ENCODE measurements around the gene BICD1.
"Not testable (repeated sequence)": the region's sequence is repeated elsewhere in the genome, so short reads cannot be mapped to it uniquely, and the experiment has no call there.

BICD1 gene

DNA sequence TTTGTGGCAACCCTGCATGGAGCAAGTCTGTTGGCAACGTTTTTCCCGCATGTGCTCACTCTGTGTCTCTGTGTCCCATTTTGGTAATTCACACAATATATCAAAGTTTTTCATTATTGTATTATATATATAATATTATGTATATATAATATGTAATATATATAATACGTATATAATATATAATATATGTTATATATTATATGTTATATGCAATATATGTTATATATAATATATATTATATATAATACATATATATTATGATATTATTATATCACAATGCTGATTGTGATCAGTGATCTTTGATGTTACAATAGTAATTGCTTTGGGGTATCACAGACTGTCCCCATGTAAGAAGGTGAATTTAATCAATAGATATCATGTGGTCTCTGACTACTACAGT is 84.8 kb downstream of the BICD1 start:
- DNase-seq (ENCODE audit: low read depth, low spot score) = no peak

DNA sequence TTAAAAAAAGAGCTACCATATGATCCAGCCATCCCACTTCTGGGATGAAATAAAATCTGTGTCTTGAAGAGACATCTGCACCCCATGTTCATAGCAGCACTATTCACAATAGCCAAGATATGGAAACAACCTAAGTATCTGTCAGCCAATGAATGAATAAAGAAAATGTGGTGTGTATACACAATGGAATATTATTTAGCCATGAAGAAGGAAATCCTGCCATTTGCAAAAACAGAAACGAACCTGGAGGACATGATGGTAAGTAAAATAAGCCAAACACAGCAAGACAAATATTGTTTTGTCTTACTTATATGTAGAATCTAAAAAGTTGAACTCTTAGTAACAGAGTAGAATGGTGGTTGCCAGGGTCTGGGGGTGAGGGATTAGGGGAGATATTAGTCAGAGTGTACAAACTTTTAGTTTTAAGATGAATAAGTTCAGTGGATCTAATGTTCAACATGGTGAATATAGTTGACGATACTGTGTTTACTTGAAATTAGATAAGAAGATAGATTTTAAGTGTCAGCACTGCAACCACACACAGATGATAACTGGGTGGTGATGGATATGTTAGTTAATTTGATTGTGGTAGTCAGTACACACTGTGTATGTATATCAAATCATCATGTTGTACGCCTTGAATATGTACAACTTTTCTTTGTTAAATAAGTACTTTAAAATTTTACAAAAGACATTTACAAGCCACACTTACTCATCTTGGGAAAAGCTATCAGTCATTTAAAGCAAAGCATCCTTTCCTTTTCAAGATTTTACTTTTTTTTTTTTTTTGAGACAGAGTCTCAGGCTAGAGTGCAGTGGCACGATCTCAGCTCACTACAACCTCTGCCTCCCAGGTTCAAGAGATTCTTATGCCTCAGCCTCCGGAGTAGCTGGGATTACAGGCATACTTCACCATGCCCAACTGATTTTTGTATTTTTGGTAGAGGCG is 89.9 kb downstream of the BICD1 start:
- DNase-seq (ENCODE audit: low read depth, low spot score) = no peak

DNA sequence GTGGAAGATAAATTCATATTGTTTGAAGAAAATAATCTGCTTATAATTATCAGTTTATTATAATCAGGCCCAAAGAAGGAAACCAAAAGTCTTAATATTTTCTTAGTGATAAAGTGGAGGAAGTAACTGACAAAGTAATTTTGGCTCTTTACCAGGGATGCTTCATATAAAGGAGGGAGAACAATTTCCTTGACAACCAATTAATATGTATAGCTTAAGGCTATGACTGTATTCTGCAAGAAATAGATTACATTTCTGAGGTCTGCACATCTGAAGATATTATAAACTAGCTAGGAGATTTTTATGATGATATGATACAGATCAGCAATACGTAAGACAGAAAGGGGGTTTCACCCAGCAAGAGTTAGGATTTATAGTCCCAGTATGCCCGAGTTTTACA is 90.8 kb downstream of the BICD1 start:
- no peak for DNase-seq (ENCODE audit: low read depth, low spot score)

DNA sequence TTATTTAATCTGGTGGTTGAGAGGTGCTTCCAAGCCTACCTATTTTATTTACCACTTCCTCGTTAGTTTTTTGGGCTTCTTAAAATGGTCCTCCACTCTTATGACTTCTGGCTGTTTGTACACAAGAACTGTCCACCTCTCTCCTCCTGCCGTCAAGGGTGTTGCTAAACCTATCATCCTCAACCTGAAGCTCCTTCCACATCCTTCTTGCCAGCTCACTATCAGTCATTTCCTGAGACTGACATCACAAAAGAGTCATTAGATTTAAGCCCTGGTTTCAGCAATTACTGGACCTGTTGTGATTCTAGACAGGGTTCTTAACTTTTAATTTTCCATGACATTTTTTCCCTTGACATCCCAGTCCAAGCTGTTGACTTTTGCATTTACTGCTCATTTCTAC is 91.9 kb downstream of the BICD1 start:
- no peak for DNase-seq (ENCODE audit: low read depth, low spot score)

DNA sequence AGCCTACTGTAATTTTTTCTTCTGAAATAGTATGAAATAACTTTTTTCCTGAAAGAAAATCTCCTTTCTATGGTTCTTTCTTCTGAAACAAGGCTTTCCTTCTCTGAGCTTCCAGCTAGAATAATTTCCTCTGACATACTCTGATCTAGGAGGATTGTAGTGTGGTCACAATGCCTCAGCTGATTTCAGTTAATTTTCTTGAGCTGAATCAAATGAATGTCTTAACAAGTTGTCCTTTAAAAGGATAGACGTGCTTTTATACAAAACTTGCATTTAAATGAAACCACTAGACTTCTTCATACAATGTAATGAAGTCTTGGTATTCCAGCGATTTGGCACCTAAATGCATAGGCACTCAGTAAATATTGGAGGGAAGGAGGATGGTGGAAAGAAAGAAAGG is 94.4 kb downstream of the BICD1 start:
- no peak for DNase-seq (ENCODE audit: low read depth, low spot score)

DNA sequence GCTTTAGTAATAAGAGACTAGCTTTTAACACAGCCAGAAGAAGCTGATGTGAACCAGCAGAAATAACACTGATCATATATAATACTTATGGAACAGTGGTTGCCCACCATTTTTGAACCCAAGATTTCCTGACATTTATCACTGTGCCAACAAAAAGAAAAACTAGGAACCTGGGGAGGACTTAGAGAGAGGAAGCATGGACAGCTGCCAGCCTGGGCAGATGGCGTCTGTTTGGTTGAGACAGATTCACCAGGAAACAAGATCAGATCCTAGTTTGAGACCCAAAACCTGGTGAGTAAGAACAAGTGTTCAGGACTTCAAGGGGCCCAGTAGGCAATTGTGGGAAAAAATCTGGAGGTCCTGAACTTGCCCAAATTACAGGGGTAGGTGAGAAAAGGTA is 95.3 kb downstream of the BICD1 start:
- no peak for DNase-seq (ENCODE audit: low read depth, low spot score)

DNA sequence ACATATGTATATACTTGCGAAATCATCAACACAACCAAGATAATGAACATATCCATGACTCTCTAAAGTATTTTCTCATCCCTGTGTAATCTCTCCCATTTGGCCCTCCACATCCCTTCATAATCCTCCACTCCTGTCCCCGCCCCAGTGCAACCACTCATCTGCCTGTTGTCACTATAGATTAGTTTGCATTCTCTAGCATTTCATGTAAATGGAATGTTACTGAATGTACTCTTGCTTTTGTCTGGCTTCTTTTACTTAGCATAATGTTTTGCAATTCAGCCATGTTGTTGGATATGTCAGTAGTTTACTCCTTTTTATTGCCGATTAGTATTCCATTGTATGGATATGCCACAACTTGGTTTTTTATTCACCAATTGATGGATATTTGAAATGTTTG is 99.1 kb downstream of the BICD1 start:
- DNase-seq (ENCODE audit: low read depth, low spot score) = no peak

DNA sequence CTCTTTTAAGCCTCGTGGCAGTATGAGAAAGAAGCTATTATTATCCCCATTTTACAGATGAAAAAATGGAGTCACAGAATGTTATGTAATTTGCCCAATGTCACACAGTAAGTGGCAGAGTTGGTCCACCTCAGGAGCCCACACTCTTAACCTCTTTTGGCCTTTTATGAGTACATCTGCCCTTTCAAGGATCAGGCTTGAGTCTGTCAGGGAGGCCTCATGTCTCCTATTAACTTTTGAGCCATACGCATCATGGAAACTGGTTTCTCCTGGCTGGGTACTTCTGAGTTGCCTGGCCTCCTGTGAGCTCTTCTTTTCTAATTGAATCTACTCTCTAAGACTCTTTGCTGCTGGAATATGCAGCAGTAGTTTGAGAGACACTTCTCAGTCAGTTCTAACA is 101.7 kb downstream of the BICD1 start:
- DNase-seq (ENCODE audit: low read depth, low spot score) = no peak

DNA sequence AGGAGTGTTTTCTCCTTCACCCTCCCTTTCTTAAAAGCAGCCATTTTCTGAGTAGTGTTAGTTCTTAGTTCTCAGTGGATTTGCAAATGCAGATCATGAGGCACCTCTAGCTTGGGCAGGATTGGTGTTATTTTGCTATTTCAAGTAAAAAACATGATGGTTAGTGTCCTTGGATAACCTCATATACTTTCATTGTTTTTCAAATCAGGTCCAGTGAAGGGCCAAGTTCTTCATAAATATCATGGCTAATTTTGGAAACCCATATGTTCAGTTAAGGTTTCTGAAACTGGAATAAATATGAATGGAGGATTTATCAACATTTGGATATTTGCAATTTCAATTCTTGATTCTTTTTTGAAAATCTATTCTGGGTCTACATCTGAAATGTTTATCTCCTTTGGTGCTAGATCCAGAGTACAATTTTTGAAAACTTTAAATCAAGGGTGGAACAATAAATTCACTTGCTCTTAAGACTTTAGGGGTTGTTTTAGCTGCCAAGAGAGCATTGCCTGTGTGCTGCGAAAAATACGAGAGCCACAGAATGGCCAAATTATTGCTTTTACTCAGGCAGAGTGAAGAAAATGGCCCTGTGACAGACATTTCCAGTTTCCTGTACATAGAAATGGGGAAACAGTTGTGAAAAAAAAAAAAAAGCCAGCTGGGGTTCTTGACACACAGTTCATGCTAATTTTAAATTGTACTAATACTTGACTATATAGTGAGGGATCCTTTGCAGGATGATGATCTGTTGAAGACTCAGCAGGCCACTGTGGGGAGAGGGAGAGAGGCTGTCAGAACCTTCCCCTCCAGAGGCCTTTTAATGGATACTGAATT is 104.6 kb downstream of the BICD1 start:
- no peak for DNase-seq (ENCODE audit: low read depth, low spot score)

DNA sequence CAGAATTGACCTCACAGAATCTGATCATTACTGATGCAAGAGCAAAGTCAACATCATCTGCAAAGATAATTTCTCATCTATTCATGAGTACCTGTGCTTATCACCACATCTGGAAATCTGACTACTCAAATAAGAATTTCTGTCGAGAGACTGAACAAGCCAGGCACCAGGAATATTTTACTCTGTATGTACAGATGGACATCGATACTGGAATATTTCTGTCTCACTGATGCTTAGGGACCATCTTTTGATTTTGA is 105.2 kb downstream of the BICD1 start:
- DNase-seq (ENCODE audit: low read depth, low spot score) = no peak

DNA sequence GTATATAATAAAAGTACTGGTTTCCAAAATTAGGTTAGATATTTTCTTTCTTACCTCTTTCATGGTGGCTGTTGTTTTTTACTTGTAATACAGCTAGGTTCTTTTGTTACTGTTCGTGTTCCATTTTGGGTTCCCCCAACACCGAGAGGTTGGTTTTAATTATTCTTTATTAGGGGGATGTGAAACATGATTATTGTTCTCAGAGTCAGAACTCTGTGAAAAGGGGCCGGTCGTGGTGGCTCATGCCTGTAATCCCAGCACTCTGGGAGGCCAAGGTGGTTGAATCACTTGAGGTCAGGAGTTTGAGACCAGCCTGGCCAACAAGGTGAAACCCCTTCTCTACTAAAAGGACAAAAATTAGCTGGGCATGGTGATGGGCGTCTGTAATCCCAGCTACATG is 108.1 kb downstream of the BICD1 start:
- DNase-seq (ENCODE audit: low read depth, low spot score) = no peak

DNA sequence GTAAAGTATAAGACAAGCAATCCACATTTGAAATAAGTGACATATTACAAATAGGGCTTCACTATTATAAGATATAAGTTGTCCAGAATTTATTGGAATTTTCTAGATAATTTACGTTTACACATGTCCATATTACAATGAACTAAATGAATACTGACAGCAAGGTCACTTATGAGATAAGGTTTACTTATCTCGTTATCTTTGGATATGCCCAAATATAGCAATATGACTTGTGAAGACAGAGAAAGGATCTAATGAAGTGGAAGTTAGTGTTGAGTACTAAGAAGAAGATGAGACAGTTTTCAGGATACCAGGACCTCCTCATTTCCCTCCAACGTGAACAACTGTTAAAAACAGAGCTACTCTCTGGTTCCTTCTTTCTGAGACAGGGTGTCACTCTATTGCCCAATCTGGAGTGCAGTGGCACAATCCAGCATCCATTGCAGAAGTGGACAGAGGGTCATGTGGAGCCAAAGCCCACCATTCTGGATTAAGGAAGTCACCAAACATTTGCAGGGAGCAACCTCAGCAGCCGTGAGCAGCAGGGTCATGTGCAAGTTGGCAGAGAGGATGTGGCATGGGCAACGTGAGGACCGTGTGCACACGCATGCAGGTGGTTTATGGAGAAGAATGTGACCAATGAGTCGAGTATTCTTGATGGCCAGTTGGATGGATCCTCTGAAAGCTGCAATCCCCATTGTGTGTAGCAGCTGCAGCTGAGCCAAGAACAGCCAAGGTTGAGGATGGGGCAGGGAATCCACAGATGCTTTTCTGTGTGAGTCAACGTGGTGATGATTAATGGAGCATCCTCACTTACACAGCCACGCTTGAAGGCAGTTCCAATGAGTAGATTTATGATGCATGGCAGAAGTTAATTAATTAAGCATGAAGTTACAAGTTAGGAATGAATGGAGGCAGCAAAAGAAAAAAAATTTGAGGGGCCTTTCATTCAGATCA is 111.0 kb downstream of the BICD1 start:
- DNase-seq (ENCODE audit: low read depth, low spot score) = no peak

DNA sequence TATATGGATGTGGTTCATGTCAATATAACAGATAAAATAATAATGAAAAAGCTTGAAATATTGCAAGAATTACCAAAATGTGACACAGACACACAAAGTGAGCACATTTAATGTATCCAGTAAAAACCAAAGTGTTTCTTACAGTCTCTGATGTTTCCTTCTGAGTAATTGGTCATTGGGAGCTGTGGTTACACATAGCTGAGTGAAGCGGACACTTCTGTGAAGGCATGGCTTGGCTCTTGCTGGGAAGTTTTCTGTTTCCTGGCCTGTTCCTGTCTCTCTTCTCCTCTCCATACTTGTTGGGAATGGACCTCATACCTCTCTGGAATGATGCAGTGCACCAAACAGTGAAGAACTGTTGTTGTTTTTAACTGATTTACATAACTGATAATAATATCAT is 117.3 kb downstream of the BICD1 start:
- DNase-seq (ENCODE audit: low read depth, low spot score) = no peak

DNA sequence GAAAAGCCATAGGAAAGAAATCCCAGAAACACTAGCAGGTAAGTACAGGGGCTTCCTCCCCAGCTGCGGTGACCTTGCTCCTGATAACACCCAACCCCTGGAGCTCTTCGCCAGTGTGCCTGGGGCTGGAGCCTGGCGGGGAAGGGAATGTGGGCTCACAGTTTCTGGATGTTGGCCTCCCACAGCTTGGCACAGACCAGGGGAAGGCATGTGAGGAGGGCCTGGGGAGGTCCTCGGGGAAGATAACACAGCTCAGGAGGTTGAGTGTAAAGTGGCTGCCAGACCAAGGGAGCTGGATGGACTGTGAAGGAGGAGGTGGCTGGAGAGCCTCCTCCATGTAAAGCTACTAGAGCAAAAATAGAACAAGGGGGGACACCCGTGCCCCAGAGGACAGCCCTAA is 120.1 kb downstream of the BICD1 start:
- no peak for DNase-seq (ENCODE audit: low read depth, low spot score)

DNA sequence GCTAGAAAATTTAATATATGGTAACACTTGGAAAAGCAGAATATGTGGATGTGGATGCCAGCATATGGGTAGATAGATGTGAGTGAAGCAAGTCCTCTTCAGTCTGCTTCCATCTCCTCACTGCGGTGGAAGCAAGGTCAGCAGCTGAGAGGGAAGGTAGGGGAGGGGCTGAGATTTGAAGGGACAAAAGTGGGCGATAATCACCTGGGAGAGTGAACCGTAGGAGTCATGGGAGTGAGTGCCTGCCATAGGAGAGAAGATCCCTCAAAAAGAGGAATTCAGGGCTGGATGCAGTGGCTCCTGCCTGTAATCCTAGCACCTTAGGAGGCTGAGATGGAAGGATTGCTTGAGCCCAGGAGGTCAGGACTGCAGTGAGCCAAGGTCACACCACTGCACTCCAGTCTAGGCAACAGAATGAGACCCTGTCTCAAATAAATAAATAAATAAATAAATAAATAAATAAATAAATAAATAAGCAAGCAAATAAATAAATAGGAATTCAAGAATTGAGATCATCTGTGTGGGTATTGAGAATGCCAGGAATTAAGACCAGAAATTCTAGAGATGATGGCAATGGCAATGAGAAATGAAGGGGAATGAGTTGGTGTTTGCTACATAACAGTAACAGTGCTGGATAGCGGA is 123.4 kb downstream of the BICD1 start:
- no peak for DNase-seq (ENCODE audit: low read depth, low spot score)

DNA sequence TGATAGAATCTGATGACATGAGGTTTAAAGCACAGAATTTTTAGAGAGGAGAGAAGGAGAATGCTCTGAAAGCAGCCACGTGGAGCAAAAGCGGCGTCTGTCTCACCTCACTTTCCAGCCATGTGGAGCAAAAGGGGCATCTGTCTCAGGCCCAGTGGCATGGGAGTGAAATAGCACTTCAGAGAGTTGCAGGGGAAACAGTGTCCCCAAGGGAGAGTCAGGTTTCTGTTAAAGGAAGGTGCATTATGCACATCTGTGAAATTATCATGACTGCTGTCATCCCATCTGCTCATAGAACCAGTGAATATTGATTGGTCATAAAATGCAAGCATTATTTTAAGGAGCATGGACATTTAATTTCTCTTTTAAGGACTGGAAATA is 124.0 kb downstream of the BICD1 start:
- DNase-seq (ENCODE audit: low read depth, low spot score) = no peak

DNA sequence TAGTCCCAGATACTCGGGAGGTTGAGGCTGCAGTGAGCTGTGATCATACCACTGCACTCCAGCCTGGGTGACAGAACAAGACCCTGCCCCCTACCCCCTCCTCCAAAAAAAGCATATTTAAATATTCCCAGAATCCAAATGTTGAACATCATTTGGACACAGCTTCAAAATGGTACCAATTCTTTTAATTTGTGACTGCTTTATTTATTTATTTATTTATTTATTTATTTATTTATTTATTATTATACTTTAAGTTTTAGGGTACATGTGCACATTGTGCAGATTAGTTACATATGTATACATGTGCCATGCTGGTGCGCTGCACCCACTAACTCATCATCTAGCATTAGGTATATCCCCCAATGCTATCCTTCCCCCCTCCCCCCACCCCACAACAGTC is 124.7 kb downstream of the BICD1 start:
- not testable (repeated sequence) for DNase-seq (ENCODE audit: low read depth, low spot score)

DNA sequence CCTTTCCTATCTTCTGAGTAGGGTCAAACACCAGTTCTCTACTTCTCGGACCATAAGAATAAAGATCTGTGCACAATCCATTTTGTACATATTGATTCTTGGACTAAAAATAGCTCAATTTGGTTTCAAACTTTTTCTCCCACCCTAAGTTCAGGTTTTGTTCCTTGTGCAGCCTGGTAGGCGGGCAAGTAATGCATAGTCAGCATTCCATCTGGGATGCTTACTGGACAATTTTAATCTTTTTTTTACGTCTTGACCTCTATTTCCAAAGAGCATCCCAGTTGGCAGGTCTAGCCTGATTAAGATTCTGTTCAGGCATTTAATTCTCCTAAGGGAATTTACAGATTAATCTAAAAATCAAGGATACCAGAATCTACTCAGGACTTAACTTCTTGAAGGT is 126.9 kb downstream of the BICD1 start:
- no peak for DNase-seq (ENCODE audit: low read depth, low spot score)

DNA sequence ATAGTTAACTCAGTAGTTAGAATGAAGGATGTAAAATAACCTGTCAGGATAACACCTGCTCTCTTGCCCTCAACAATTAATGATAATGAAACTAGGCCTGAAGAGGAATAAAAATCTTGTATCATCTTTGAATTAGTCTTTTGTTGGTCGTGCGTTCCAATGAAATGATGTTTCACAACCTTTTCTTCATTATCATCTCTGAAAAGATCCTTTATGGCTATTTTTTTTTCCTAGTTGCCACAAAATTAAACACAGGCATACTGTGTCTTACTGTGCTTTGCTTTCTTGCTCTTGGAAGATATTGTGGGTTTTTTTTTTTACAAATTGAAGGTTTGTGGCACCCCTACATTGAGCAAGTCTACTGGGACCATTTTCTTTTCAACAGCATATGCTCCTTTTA is 128.6 kb downstream of the BICD1 start:
- no peak for DNase-seq (ENCODE audit: low read depth, low spot score)

DNA sequence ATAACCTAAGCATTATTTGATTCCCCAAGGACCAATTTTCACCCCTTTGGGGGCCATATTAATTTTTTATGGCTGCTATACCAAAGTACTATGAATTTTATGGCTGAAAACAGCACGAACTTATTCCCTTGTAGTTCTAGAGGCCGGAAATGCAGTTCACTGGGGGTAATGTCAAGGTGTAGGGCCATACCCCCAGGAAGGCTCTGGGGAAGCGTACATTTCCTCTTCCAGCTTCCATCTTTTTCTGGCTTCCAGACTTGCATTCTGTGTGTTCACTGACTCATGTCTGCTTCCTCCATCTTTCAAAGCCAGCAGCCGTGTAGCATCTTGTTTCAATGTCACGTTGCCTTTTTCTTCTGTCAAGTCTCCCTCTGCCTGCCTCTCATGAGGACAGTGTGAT is 133.5 kb downstream of the BICD1 start:
- no peak for DNase-seq (ENCODE audit: low read depth, low spot score)

DNA sequence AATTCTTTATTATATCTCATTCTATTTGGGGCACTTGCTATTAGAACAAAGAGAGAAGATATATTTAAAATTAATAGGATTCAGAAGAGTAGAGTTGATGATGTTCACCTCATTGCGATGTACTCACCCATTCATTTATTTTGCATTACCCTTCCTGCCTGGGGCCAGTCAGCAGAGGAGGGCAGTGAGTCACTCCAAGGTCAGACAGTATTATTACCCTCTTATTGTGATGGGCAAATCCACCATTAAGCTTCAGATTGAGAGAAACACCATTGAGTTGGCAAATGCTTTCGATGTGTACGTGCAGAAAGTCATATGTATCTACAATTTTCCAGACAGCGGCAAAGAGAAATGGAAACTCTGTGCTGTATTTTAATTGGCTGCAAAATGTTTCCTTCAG is 134.2 kb downstream of the BICD1 start:
- DNase-seq (ENCODE audit: low read depth, low spot score) = no peak

DNA sequence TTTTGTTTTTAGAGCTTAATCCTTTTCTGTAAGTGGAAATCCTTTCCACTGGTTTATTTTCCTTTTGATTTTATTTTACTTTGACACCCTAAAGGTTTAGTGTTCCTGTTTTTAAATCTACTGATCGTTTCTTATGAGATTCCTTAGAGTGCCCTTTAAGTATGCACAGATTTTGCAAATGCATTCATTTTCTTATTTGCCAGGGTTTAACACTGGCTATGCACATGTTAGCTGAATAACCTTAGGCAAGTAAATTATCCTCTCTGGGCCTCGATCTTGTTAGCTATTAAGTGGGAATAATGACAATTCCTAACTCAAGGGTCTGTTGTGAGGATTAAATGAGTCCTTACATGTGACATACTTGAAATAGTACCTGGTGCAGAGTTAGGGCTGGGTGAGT is 136.0 kb downstream of the BICD1 start:
- DNase-seq (ENCODE audit: low read depth, low spot score) = no peak
